NCI-H345 treated with DMSO at 0.1 percent for 48 hours (cell line): ENCODE measurements around the gene ZNF367.
A peak's percentile ranks its signal among the peaks of the same experiment; 100 is the strongest.
"Not testable (repeated sequence)": the region's sequence is repeated elsewhere in the genome, so short reads cannot be mapped to it uniquely, and the experiment has no call there.

Source experiments
- DNase-seq: peaks from one replicate; lab custom pipeline; 2025; ENCODE audit not compliant: unreplicated experiment; lab: John Stamatoyannopoulos, UW

The ZNF367 gene

GRCh38 chr9:96367943-96368342 lies 50.2 kb downstream of the ZNF367 start:
- no peak for DNase-seq

GRCh38 chr9:96363175-96363967 lies 54.8 kb downstream of the ZNF367 start:
- DNase-seq: no peak

- DNase-seq: not testable (repeated sequence)
Observed at GRCh38 chr9:96362119-96362518, 56.1 kb downstream of the ZNF367 start.

GRCh38 chr9:96361668-96362067 lies 56.5 kb downstream of the ZNF367 start:
- DNase-seq: no peak

GRCh38 chr9:96360976-96361375 lies 57.2 kb downstream of the ZNF367 start:
- DNase-seq: no peak

GRCh38 chr9:96360523-96360922 lies 57.6 kb downstream of the ZNF367 start:
- DNase-seq: not testable (repeated sequence)

- DNase-seq: no peak
Observed at GRCh38 chr9:96350866-96351265, 67.3 kb downstream of the ZNF367 start.

GRCh38 chr9:96348261-96348660 lies 69.9 kb downstream of the ZNF367 start:
- DNase-seq: no peak

- no peak for DNase-seq
Observed at GRCh38 chr9:96345551-96345950, 72.6 kb downstream of the ZNF367 start.

- DNase-seq: peak; percentile 29
Observed at GRCh38 chr9:96344458-96345180, 73.6 kb downstream of the ZNF367 start.

GRCh38 chr9:96343515-96344360 lies 74.4 kb downstream of the ZNF367 start:
- DNase-seq: no peak

- DNase-seq: no peak
Observed at GRCh38 chr9:96342571-96343245, 75.5 kb downstream of the ZNF367 start.

- DNase-seq: no peak
Observed at GRCh38 chr9:96340707-96341106, 77.5 kb downstream of the ZNF367 start.

- DNase-seq: no peak
Observed at GRCh38 chr9:96338299-96338698, 79.9 kb downstream of the ZNF367 start.
